T-helper 17 cell (primary cell): Measurements from ENCODE around the gene BCCIP. TPM values are rescaled to one million over a fixed set of nuclear protein-coding genes. Genes with fewer than 3 reads are reported as not detected.

Source experiments
- ATAC-seq: fragments of 150-1000 bp; cut with Tn5 transposase; 2 replicates; pipeline ENCODE4 v1.10.0; 2021; ENCODE audit warnings: mild to moderate bottlenecking, moderate library complexity
- DNase-seq, 3 donors: peaks; one replicate each; pipeline versions ENCODE4 v3.0.0 to v3.0.0-alpha.2; 2020 to 2021
- H3K9me3 ChIP-seq: one replicate; pipeline ENCODE4 v1.7.0; 2013; ENCODE audit warnings: low read length, mild to moderate bottlenecking; ENCODE audit not compliant: control insufficient read depth, poor library complexity, severe bottlenecking
- H3K27ac Mint-ChIP-seq: one replicate; pipeline ENCODE4 v1.8.0; 2022; ENCODE audit warnings: mild to moderate bottlenecking, moderate library complexity, mixed read lengths
- H3K27me3 Mint-ChIP-seq: one replicate; pipeline ENCODE4 v1.8.0; 2022; ENCODE audit warnings: mixed read lengths
- H3K36me3 Mint-ChIP-seq: one replicate; pipeline ENCODE4 v1.8.0; 2022; ENCODE audit warnings: low read depth, mixed read lengths
- H3K4me1 Mint-ChIP-seq: one replicate; pipeline ENCODE4 v1.8.0; 2022; ENCODE audit warnings: mild to moderate bottlenecking, mixed read lengths
- H3K4me3 Mint-ChIP-seq: one replicate; pipeline ENCODE4 v1.8.0; 2022; ENCODE audit warnings: mild to moderate bottlenecking, moderate library complexity, mixed read lengths
- total RNA-seq, 4 donors: library from RNA in 2 of 4; stranded (reverse) in 2 of 4; gene quantifications; one replicate each; pipeline ENCODE4 v1.2.3 and lab custom pipeline; 2022 to 2026

The BCCIP gene
- total RNA-seq, 2 donors from 2014 or later, result 43.2 to 44.9 TPM

- DNase-seq, result no peak
- H3K4me1 Mint-ChIP-seq, result peaks cover 4% of the 10 kb centered on the region
- no peak overlapping the region for H3K4me3 Mint-ChIP-seq
- no peaks in the 10 kb centered on the region for H3K9me3 ChIP-seq
- H3K27ac Mint-ChIP-seq, result no peak overlapping the region
- ATAC-seq, result no peak
- no peaks in the 10 kb centered on the region for H3K36me3 Mint-ChIP-seq
- no peaks in the 10 kb centered on the region for H3K27me3 Mint-ChIP-seq
These were observed 43.2 kb downstream of the BCCIP start for GRCh38 chr10:125866421-125867029.

- no peaks in the 10 kb centered on the region for H3K9me3 ChIP-seq
- H3K27ac Mint-ChIP-seq, result no peak overlapping the region
- no peaks in the 10 kb centered on the region for H3K27me3 Mint-ChIP-seq
- H3K4me1 Mint-ChIP-seq, result peaks cover 4% of the 10 kb centered on the region
- no peaks in the 10 kb centered on the region for H3K36me3 Mint-ChIP-seq
- ATAC-seq, result peak; percentile 47
- no peak for DNase-seq
- no peak overlapping the region for H3K4me3 Mint-ChIP-seq
These were observed 45.1 kb downstream of the BCCIP start for GRCh38 chr10:125868372-125868975.

- Mint-ChIP-seq H3K4me1 (peaks cover 4% of the 10 kb centered on the region), H3K27ac (no peak overlapping the region), H3K27me3 (no peaks in the 10 kb centered on the region), H3K36me3 (peaks cover 3% of the 10 kb centered on the region), H3K4me3 (no peak overlapping the region)
- no peaks in the 10 kb centered on the region for H3K9me3 ChIP-seq
- ATAC-seq (no peak), DNase-seq (no peak)
These were observed 48.0 kb downstream of the BCCIP start for GRCh38 chr10:125871338-125871737.

DNA sequence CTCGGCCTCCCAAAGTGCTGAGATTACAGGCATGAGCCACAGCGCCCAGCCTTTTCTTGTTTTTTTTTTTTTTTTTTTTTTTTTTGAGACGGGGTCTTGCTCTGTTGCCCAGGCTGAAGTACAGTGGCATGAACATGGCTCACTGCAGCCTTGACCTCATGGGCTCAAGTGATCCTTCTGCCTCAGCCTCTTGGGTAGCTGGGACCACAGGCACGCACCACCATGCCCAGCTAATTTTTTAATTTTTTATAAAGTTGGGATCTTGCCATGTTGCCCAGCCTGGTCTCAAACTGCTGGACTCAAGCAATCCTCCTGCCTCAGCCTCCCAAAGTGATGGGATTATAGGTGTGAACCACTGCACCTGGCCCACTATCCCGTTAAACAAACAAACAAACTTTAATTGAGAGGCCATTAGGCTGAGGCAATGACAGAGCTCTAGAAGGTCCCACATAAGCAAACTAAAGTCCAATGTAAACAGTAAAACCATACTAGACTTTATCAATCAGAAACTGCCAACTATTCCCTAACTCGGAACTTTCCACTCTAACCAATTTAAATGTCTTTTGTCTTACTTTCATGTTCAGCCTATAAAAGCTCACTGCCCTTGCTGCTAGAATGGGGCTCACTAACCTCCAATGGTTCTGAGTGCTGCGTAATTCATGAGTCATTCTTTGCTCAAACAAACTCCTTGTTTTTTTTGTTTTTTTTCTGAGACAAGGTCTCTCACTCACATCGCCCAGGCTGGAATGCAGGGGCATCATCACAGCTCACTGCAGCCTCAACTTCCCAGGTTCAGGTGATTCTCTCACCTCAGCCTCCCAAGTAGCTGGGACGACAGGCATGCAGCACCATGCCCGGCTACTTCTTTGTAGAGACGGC, 55.9 kb downstream of the BCCIP start:
- ATAC-seq (no peak), DNase-seq (no peak)
- Mint-ChIP-seq H3K36me3 (peaks cover 8% of the 10 kb centered on the region), H3K27ac (no peak overlapping the region), H3K4me3 (no peak overlapping the region), H3K4me1 (no peaks in the 10 kb centered on the region), H3K27me3 (no peaks in the 10 kb centered on the region)
- no peaks in the 10 kb centered on the region for H3K9me3 ChIP-seq

- H3K9me3 ChIP-seq, result no peaks in the 10 kb centered on the region
- no peak overlapping the region for H3K27ac Mint-ChIP-seq
- no peak for ATAC-seq
- no peaks in the 10 kb centered on the region for H3K4me1 Mint-ChIP-seq
- peaks cover 6% of the 10 kb centered on the region for H3K36me3 Mint-ChIP-seq
- H3K4me3 Mint-ChIP-seq, result no peak overlapping the region
- no peaks in the 10 kb centered on the region for H3K27me3 Mint-ChIP-seq
- DNase-seq, result no peak
These were observed 57.4 kb downstream of the BCCIP start for GRCh38 chr10:125880719-125881118.

DNA sequence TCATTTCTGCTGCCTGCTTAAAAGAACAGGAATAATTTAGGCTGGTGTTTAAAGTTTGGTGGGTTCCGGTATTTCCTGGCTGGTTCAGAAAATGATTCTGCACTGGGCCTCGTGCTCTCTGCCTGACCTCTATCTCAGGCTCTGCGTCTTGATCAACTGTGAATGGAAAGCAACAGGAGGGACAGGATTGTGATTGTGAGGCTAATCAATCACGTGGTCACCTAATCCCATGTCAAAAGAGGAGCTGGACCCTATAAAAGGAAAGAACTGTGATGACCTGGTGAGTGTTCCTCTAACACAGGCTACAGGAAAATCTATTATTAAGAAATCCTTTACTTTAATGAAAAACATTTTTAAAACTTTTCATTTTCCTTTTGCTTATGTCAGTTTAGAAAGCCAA, 57.8 kb downstream of the BCCIP start, which contains the start of gene DHX32:
DHX32 (minus strand) TSS at position 101 of the 400 bp plus-strand sequence. CDS start 468 bp downstream, outside the sequence.
- ATAC-seq (no peak), DNase-seq (no peak)
- Mint-ChIP-seq H3K36me3 (peaks cover 6% of the 10 kb centered on the region), H3K4me1 (no peaks in the 10 kb centered on the region), H3K27me3 (no peaks in the 10 kb centered on the region), H3K27ac (no peak within 1 kb of the TSS), H3K4me3 (no peak within 1 kb of the TSS)
- no peaks in the 10 kb centered on the region for H3K9me3 ChIP-seq

- no peaks in the 10 kb centered on the region for H3K27me3 Mint-ChIP-seq
- no peaks in the 10 kb centered on the region for H3K9me3 ChIP-seq
- DNase-seq (no peak), ATAC-seq (no peak)
- H3K36me3 Mint-ChIP-seq, result peaks cover 6% of the 10 kb centered on the region
- no peaks in the 10 kb centered on the region for H3K4me1 Mint-ChIP-seq
- H3K27ac Mint-ChIP-seq, result no peak overlapping the region
- H3K4me3 Mint-ChIP-seq, result no peak overlapping the region
These were observed 59.2 kb downstream of the BCCIP start for GRCh38 chr10:125882596-125882995.

- Mint-ChIP-seq H3K27ac (no peak overlapping the region), H3K36me3 (peaks cover 6% of the 10 kb centered on the region), H3K4me1 (no peaks in the 10 kb centered on the region), H3K4me3 (no peak overlapping the region), H3K27me3 (no peaks in the 10 kb centered on the region)
- DNase-seq, result no peak
- no peak for ATAC-seq
- H3K9me3 ChIP-seq, result no peaks in the 10 kb centered on the region
These were observed 59.9 kb downstream of the BCCIP start for GRCh38 chr10:125883211-125883610.

Other genes with a start within 250 kb of the BCCIP start
- gene TEX36, start 140.4 kb upstream of the BCCIP start, total RNA-seq, result not detected
- gene EDRF1, start 103.8 kb upstream of the BCCIP start, total RNA-seq, result 10 to 100 TPM; 33.5 to 51.1 TPM
- under 1 TPM; 0.29 to 0.42 TPM for gene MMP21, start 47.7 kb upstream of the BCCIP start, total RNA-seq
- 10 to 100 TPM; 29.0 to 30.7 TPM for gene UROS, start 288 bp upstream of the BCCIP start, total RNA-seq
- gene DHX32, start 57.7 kb downstream of the BCCIP start, total RNA-seq, result 1 to 10 TPM; 5.8 to 6.4 TPM
- 1 to 10 TPM in 1 of 2 donors, under 1 TPM in 1; 0.60 to 4.5 TPM for gene FANK1, start 73.0 kb downstream of the BCCIP start, total RNA-seq